Loucy (cell line): ENCODE measurements around the gene ANKRD55.

Experiments used
- CTCF ChIP-seq: fragments of 200-600 bp; sonication (generic); conservative IDR thresholded peaks from 2 replicates; pipeline ENCODE4 v1.5.1; 2014; ENCODE audit warnings: mild to moderate bottlenecking, antibody characterized with exemption, low read length
- EZH2phosphoT487 ChIP-seq: fragments of 200-600 bp; IDR thresholded peaks from 2 replicates; pipeline ENCODE4 v1.6.1; 2018; ENCODE audit warnings: antibody characterized with exemption, mild to moderate bottlenecking, moderate library complexity, borderline replicate concordance

- TF ChIP-seq CTCF = no peak
- no peak for TF ChIP-seq EZH2phosphoT487
Measured at GRCh38 chr5:56123531-56124243, 109.4 kb downstream of the ANKRD55 start.
